Stimulated activated CD4-positive, alpha-beta T cell treated with anti-CD3 and anti-CD28 coated beads, Interleukin-4, amount 100 ng/mL, for 4 hours (primary cell): Measurements from ENCODE around the gene ACTA2.

Experiments
- DNase-seq, 2 experiments: peaks; one replicate each; pipeline ENCODE4 v3.0.0-alpha.2; 2020

The ACTA2 gene

DNA sequence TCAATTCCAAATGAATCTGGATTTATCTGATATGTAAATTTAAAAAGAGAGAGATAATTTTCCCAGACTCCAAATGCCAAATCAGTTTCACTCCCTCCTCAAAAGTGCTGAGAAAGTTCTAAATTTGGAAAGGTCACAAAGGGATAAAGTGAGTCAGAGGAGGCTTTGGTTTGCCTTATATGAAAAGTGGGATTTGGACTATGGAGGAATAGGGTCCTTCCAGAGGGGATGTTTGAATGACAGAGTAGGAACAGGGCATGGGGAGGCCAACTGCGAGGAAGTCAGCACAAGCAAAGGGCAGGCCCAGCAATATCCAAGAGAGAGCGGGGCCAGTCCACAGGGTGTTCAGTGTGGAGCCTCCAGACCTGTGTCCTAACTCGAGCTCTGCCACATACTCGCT lies 28.2 kb upstream of the ACTA2 start:
- no peak for DNase-seq

DNA sequence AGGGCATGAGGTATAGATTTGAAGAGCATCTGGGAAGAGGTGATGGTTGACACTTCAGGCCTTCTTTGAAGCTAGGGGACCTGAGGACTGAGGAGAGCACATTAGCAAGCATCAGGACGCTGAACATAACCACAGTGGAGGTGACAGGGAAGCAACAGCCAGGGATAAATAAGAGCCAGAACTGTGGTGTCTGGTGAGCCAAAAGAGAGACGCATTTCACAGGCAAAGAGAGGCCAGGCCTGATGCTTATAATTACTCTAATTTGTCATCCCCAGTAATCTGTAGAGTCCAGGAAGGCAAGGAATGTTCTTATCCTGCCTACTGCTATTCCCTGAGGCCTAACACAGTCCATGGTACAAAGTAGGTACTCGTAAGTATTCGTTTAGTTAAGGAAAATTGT lies 27.7 kb upstream of the ACTA2 start:
- DNase-seq, result no peak

DNA sequence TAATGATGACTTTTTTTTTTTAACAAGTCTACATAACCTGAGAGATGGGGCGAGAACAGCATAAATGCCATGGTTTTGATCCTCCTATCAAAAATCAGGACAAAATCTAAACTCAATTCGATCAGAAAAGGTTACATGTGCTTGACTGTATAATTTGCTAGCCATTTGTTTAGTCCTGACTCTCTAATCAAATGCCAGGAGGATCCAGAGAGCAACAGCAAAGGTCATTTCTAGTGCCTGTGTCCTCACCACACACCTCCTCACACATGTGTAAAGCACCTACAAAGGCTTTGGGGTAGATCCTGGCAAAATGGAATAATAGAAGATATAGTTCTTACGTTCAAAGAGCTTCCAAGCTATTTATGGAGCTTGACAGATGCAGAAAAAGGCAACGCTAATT lies 27.0 kb upstream of the ACTA2 start:
- no peak for DNase-seq

GRCh38 chr10:88979153-88979562 lies 26.6 kb upstream of the ACTA2 start:
- no peak for DNase-seq

- DNase-seq, result no peak
Observed at GRCh38 chr10:88978463-88978862, 25.9 kb upstream of the ACTA2 start.

- no peak for DNase-seq
Observed at GRCh38 chr10:88975377-88975720, 22.8 kb upstream of the ACTA2 start.

GRCh38 chr10:88974446-88975376 lies 22.1 kb upstream of the ACTA2 start:
- no peak for DNase-seq

GRCh38 chr10:88974012-88974411 lies 21.4 kb upstream of the ACTA2 start:
- DNase-seq, result no peak

DNA sequence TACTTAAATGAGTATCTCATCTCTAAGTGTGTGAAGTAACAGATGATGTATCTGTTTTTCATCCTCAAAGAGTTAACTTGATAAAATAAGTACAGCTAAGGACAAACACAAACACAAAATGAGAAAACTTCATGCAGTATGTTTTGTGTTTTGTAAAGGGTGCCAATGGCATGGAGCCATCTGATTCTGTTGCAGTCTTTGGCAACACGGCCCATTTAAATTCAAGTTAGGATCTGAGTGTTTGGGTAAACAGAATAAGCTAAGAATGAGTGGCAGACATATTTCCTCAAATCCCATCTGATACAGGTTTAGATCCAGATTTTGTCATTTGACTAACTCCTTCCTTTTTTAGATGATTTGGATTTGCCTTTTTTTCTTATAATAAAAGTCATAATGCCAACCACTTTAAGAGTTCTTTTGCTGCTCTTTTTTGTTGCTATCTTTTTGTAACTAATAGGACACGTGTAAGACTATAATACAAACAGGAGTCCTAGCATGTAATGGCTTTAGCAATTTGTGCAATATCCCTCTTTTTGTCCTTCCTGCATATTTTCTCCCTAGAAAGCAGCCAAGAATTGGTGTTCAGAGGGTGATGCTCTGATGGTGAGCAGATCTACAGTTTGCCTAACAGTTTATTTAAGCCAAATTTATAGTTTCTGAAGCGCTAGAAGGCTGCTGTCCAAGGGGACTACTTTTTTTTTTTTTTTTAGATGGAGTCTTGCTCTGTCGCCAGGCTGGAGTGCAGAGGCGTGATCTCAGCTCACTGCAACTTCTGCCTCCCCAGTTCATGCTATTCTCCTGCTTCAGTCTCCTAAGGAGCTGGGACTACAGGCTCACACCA lies 18.9 kb upstream of the ACTA2 start:
- DNase-seq, result no peak

GRCh38 chr10:88968391-88968790 lies 15.8 kb upstream of the ACTA2 start:
- no peak for DNase-seq

- no peak for DNase-seq
Observed at GRCh38 chr10:88966797-88967196, 14.2 kb upstream of the ACTA2 start.

- DNase-seq, result no peak
Observed at GRCh38 chr10:88964869-88965415, 12.4 kb upstream of the ACTA2 start.

DNA sequence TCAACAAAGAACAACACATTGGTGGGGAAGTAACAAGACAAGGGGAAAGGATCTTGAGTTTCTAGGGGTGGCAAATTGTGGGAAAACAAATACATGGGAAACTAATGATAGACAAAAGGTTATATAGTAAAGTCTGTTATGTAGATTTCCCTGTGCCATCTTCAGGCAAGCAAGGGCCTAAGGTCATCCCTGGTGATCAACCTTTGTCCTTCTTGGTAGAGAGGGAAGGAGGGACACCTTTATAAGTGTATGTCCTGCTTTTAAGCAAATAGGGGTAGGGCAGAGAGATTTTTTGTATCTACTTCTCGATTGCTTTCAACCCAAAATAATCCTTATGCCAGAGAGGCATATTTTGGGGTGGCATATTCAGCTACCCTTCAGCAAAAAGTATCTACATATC lies 11.8 kb upstream of the ACTA2 start:
- DNase-seq, result no peak

- DNase-seq, result no peak
Observed at GRCh38 chr10:88963318-88963717, 10.7 kb upstream of the ACTA2 start.

DNA sequence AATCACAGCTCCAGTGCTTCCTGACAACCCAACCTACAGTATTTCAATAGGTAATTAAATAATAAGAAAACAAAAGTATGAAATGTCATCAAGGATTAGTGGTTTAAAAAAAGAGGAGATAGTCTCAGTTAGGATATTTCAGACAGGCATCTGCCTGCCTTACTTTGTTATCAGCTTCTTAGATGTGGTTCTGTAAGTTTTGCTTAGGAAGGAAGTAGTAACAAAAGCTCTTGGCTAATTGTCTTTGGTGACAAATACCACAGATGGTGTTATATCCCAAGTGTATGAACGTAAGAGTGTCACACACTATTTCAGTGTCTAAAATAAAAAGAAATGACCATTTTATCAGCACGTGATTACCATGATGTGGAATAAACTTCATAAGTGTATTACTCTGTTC lies 9.8 kb upstream of the ACTA2 start:
- DNase-seq, result no peak

- no peak for DNase-seq
Observed at GRCh38 chr10:88961266-88961665, 8.7 kb upstream of the ACTA2 start.

GRCh38 chr10:88960802-88961201 lies 8.2 kb upstream of the ACTA2 start:
- no peak for DNase-seq

DNA sequence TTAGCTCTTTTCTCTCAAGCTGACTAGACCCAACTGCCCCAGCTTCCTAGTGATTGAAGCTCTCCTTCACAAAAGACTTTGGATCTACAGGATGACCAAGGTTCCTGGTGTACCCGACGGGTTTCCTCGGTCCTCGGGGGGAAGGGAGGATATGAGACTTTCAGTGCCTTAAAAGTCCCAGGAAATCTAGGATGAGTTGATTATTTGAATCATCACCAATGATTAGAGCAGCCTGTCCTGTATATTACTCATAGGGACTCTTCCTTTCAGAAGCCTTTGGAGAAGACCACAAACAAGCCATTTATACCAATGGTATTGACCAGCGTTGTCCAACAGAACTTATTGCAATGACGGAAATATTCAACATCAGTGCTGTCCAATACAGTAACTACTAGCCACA lies 6.1 kb upstream of the ACTA2 start:
- no peak for DNase-seq

- no peak for DNase-seq
Observed at GRCh38 chr10:88957381-88957780, 4.8 kb upstream of the ACTA2 start.

DNA sequence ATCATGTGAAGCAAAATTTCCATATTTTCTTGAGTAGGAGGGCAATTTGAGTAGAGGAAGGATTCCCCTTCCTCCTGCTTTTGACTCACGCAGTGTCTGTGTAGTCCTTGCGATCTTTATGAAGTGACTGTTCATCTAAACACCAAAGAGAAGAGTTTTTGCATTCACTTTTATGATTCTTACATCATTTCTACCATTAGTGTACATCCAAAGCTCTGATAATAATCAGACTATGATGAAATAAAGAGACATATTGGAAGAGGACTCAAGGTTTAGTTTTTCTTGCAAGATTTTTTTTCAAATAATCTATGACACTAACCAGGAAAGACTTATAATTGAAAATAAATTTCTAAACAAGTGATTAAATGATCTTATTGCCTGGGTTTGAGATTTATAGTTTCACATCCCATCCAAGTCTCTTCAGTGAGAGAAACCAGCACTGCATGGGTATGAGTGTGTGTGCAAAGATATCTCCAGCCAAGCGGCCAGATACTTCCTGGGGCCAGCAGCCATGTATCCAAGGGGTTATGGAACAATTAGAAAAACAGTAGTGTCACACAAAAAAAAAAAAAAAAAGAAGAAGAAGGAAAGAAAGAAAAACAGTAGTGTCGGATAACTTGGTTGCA lies 2.0 kb upstream of the ACTA2 start:
- DNase-seq, result no peak

DNA sequence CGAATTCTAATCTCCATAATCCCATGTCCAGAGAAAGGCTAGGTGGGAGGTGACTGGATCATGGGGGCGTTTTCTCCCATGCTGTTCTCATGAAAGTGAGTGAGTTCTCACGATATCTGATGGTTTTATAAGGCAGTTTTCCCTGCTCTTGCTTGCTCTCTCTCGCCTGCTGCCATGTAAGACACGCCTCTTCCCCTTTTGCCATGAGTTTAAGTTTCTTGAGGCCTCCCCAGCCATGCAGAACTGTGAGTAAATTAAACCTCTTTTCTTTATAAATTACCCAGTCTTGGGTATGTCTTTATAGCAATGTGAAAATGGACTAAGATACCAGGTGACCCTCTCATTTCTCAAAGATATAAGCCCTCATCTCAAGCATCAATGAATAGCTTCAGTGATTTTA lies 1.1 kb upstream of the ACTA2 start:
- DNase-seq, result no peak

DNA sequence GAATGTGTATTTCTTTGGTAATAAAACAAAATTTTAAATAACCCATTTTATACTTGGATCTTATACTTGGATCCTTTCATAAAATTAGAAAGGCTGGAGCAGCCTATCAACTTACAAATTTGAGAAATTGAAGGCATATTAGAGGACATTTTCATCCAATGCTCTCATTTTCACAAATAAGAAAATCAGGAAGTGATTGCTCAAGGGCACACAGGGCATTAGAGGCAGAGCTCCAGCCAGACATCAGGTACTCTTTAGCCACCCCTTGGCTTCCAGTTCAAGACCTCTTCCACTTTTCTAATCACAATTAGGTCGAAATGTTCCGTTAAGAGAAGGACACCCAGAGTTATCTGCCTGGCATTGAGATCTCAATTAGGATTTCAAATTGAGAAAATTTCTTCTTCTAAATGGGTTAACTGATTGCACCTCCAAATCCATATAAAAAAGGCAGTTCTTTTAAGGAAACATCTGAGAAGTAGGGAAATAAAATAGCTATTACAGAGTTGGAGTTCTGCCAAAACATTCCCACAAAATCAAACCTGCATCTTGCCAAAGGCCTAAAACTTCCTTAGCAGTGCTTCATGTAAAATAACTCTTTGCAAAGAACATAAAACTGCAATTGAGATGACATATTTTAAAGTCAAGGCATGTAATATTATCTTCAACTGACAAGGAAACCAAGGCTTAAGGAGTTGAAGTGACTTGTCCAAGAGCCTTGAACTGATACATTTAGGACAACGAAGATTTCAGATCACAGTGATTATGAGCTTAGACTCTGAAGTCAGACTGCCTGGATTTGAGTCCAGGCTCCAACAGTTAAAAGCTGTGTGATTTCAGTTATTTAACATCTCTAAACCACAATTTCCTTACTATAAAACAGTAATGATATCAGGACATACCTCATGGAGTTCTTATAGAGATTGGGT lies 2.4 kb downstream of the ACTA2 start:
- DNase-seq, result no peak
